OCI-LY1 (cell line): ENCODE data around the gene NUP214.

ENCODE experiments used
- H2AFZ ChIP-seq: fragments of 200-600 bp; sonication (generic), shearing (Covaris generic); 2 replicates; pipeline ENCODE4 v1.6.0; 2014; ENCODE audit warnings: antibody characterized with exemption, mild to moderate bottlenecking, low read length
- H3F3A ChIP-seq: fragments of 200-600 bp; sonication (generic), shearing (Covaris generic); 2 replicates; pipeline ENCODE4 v1.6.0; 2014; ENCODE audit warnings: mild to moderate bottlenecking, antibody characterized with exemption, low read length, moderate library complexity; ENCODE audit not compliant: insufficient read depth
- H3K27ac ChIP-seq: fragments of 200-600 bp; sonication (generic); 2 replicates; pipeline ENCODE4 v1.5.1; 2014; ENCODE audit warnings: low read length, mixed run types, mild to moderate bottlenecking, low read depth; ENCODE audit not compliant: poor library complexity, severe bottlenecking
- H3K27me3 ChIP-seq: fragments of 200-600 bp; sonication (generic); 2 replicates; pipeline ENCODE4 v1.6.0; 2014; ENCODE audit warnings: antibody characterized with exemption, mild to moderate bottlenecking, low read length, moderate library complexity; ENCODE audit not compliant: insufficient read depth
- H3K36me3 ChIP-seq: fragments of 200-600 bp; sonication (generic); 2 replicates; pipeline ENCODE4 v1.6.1; 2014; ENCODE audit warnings: mild to moderate bottlenecking, antibody characterized with exemption, low read length, moderate library complexity, mixed read lengths; ENCODE audit not compliant: insufficient read depth
- H3K4me1 ChIP-seq: fragments of 200-600 bp; sonication (generic); 2 replicates; pipeline ENCODE4 v1.5.1; 2014; ENCODE audit warnings: mild to moderate bottlenecking, low read length, moderate library complexity; ENCODE audit not compliant: insufficient read depth, severe bottlenecking
- H3K4me2 ChIP-seq: fragments of 200-600 bp; sonication (generic), shearing (Covaris generic); 2 replicates; pipeline ENCODE4 v1.6.1; 2014; ENCODE audit warnings: low read length
- H3K4me3 ChIP-seq: fragments of 200-600 bp; sonication (generic); 2 replicates; pipeline ENCODE4 v1.5.1; 2014; ENCODE audit warnings: low read length, low read depth, mild to moderate bottlenecking, mixed read lengths; ENCODE audit not compliant: poor library complexity, severe bottlenecking
- H3K79me2 ChIP-seq: fragments of 200-600 bp; shearing (Covaris generic); 2 replicates; pipeline ENCODE4 v1.6.1; 2016; ENCODE audit warnings: mixed run types, low read length, mixed read lengths; ENCODE audit not compliant: insufficient read depth
- H3K9ac ChIP-seq: fragments of 200-600 bp; sonication (generic), shearing (Covaris generic); 2 replicates; pipeline ENCODE4 v1.6.1; 2014; ENCODE audit warnings: mild to moderate bottlenecking, low read length, mixed read lengths
- H3K9me2 ChIP-seq: fragments of 200-600 bp; sonication (generic), shearing (Covaris generic); 2 replicates; pipeline ENCODE4 v1.6.1; 2014; ENCODE audit warnings: low read depth, mild to moderate bottlenecking, low read length, mixed read lengths
- H3K9me3 ChIP-seq: fragments of 200-600 bp; shearing (Covaris generic); 2 replicates; pipeline ENCODE4 v1.6.1; 2014; ENCODE audit warnings: low read length, mixed read lengths
- H4K20me1 ChIP-seq: fragments of 200-600 bp; sonication (generic), shearing (Covaris generic); 2 replicates; pipeline ENCODE4 v1.6.0; 2016; ENCODE audit warnings: mild to moderate bottlenecking, low read length; ENCODE audit not compliant: insufficient read depth
- EZH2 ChIP-seq: fragments of 200-600 bp; sonication (generic), shearing (Covaris generic); IDR thresholded peaks from 2 replicates; pipeline ENCODE4 v1.8.0; 2017; ENCODE audit warnings: borderline replicate concordance, mixed run types, mild to moderate bottlenecking, antibody characterized with exemption, low read length, moderate library complexity, mixed read lengths
- TF ChIP-seq, protein P1 (sequence below): fragments of 200-600 bp; sonication (generic), shearing (Covaris generic); IDR thresholded peaks from 2 replicates; pipeline ENCODE4 v1.5.1; 2017; ENCODE audit warnings: mild to moderate bottlenecking, antibody characterized with exemption, low read length, moderate library complexity, mixed read lengths

The NUP214 gene

DNA sequence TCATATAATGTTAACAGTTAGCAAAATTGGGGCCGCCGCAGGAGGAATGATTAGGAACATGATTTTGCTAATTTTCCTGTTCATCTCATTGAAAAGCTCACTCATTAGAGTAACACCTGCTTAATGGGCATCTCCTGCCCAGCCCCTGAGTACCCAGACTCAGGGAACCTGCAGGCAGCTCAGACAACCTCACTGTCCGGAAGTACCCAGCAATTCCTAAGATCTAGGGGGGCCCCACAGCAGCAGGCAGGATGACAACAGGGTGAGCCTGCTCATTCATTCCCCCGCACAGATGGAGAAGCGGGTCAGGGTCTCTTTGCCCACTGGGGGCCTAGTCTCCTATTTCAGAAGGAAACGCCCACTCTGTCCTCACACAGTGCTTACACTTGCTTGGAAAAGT, 138.3 kb downstream of the NUP214 start:
- H3K9ac ChIP-seq, result no peak overlapping the region
- H3K36me3 ChIP-seq, result peaks cover 5% of the 10 kb centered on the region; the same call in 1 of the 2 replicates

DNA sequence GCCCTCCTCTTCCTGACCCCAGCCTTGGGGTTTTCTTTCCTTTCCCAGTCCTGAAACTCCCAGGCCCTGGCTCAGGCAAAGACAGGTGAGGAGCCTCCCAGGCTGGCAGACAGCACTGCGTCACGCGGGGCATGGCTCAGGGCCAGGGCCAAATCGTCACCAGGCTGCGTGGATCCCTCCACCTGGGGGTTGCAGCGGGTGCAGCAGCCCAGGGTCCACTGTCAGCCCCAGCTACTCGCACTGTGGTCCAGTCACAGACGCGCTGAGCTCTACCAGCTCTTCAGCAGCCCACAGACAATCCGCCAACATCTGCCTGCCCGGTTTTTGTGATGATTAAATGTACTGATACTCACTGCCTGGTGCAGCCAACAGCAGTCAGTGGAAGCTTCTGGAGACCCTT, 138.8 kb downstream of the NUP214 start:
- Histone ChIP-seq H3K4me3 (no peak overlapping the region), H3K9me3 (no peaks in the 10 kb centered on the region), H3K4me1 (peaks cover 32% of the 10 kb centered on the region), H3K9ac (no peak overlapping the region), H3K27ac (no peak overlapping the region), H2AFZ (no peak overlapping the region), H3F3A (no peaks in the 10 kb centered on the region), H3K27me3 (no peaks in the 10 kb centered on the region), H3K36me3 (peaks cover 5% of the 10 kb centered on the region; the same call in 1 of the 2 replicates), H3K4me2 (no peak overlapping the region), H3K9me2 (no peaks in the 10 kb centered on the region), H4K20me1 (no peaks in the 10 kb centered on the region), H3K79me2 (no peaks in the 10 kb centered on the region)
- TF ChIP-seq, protein P1, sequence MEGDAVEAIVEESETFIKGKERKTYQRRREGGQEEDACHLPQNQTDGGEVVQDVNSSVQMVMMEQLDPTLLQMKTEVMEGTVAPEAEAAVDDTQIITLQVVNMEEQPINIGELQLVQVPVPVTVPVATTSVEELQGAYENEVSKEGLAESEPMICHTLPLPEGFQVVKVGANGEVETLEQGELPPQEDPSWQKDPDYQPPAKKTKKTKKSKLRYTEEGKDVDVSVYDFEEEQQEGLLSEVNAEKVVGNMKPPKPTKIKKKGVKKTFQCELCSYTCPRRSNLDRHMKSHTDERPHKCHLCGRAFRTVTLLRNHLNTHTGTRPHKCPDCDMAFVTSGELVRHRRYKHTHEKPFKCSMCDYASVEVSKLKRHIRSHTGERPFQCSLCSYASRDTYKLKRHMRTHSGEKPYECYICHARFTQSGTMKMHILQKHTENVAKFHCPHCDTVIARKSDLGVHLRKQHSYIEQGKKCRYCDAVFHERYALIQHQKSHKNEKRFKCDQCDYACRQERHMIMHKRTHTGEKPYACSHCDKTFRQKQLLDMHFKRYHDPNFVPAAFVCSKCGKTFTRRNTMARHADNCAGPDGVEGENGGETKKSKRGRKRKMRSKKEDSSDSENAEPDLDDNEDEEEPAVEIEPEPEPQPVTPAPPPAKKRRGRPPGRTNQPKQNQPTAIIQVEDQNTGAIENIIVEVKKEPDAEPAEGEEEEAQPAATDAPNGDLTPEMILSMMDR, result no peak
- no peak for TF ChIP-seq EZH2

More for the DNA sequence above, 138.3 kb downstream of the NUP214 start:
- TF ChIP-seq, protein P1, result no peak
- TF ChIP-seq EZH2, result no peak
- Histone ChIP-seq H3F3A (no peaks in the 10 kb centered on the region), H3K27me3 (no peaks in the 10 kb centered on the region), H4K20me1 (no peaks in the 10 kb centered on the region), H3K4me1 (peaks cover 27% of the 10 kb centered on the region), H3K27ac (no peak overlapping the region), H2AFZ (no peak overlapping the region), H3K4me2 (no peak overlapping the region), H3K9me2 (no peaks in the 10 kb centered on the region), H3K4me3 (no peak overlapping the region), H3K9me3 (no peaks in the 10 kb centered on the region), H3K79me2 (no peaks in the 10 kb centered on the region)

DNA sequence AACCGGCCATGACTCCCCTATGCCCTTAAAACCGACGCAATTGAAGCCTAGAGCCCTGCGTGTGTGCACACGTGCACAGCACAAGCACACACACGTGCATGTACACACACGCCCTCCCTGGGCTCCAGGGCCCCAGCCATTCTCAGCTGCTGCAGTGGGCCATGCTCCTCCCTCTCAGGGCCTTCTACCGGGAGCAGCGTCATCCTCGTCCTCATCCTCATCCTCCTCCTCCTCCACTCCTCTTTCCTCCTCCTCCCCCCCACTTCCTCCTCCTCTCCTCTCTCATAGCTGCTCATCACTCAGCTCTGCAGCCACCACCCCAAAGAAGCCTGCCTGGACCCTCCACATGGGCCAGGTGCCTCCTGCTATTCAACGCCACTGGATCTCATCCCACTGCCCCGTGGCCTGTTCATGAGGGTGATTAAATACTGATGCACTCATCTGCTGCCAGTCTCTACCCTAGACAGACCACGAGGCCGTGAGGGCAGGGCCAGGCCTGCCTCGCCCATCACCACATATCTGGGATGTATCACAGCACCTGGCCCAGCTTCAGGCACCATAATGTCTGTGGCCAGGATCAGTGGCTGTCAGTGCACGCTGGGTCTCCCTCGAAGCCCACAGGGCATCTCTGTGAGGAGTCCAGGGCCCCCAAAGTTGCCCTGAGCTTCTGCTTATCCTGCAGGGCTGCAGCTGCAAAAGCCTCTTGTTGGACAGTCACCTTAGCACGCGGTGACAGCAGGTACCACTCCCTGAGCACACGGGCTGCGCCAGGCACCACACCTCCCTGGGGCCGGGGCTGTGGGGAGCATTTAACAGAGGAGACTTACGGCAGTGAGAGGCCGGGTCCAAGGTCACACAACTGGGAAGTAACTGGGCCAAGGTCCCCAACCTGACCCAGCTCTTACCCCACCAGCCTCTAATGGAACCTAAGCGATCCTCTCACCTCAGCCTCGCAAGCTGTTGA, 141.2 kb downstream of the NUP214 start:
- H3F3A ChIP-seq, result no peaks in the 10 kb centered on the region
- no peak overlapping the region for H3K4me2 ChIP-seq
- no peaks in the 10 kb centered on the region for H3K9me2 ChIP-seq
- H3K4me1 ChIP-seq, result peaks cover 56% of the 10 kb centered on the region
- no peaks in the 10 kb centered on the region for H3K79me2 ChIP-seq
- H3K27ac ChIP-seq, result no peak overlapping the region
- H3K27me3 ChIP-seq, result no peaks in the 10 kb centered on the region
- no peaks in the 10 kb centered on the region; the same call in 1 of the 2 replicates for H3K36me3 ChIP-seq
- no peaks in the 10 kb centered on the region for H3K9me3 ChIP-seq
- H2AFZ ChIP-seq, result no peak overlapping the region
- no peak overlapping the region for H3K9ac ChIP-seq
- no peaks in the 10 kb centered on the region for H4K20me1 ChIP-seq
- no peak overlapping the region for H3K4me3 ChIP-seq
- no peak for TF ChIP-seq EZH2
- TF ChIP-seq, protein P1, result no peak
